DND-41 (cell line): ENCODE results near the gene CTBP1.

Experiments
- EZH2 ChIP-seq: IDR thresholded peaks from 3 replicates; pipeline ENCODE4 v1.6.1; 2012; ENCODE audit warnings: borderline replicate concordance, low read depth, mild to moderate bottlenecking, moderate library complexity, low read length, inconsistent platforms; ENCODE audit not compliant: severe bottlenecking
- TF ChIP-seq, protein P1 (sequence below): IDR thresholded peaks from 2 replicates; pipeline ENCODE4 v1.5.1; 2012; ENCODE audit warnings: borderline replicate concordance, low read length, moderate library complexity, mild to moderate bottlenecking; ENCODE audit not compliant: poor library complexity, severe bottlenecking; ENCODE audit errors: extremely low read depth

DNA sequence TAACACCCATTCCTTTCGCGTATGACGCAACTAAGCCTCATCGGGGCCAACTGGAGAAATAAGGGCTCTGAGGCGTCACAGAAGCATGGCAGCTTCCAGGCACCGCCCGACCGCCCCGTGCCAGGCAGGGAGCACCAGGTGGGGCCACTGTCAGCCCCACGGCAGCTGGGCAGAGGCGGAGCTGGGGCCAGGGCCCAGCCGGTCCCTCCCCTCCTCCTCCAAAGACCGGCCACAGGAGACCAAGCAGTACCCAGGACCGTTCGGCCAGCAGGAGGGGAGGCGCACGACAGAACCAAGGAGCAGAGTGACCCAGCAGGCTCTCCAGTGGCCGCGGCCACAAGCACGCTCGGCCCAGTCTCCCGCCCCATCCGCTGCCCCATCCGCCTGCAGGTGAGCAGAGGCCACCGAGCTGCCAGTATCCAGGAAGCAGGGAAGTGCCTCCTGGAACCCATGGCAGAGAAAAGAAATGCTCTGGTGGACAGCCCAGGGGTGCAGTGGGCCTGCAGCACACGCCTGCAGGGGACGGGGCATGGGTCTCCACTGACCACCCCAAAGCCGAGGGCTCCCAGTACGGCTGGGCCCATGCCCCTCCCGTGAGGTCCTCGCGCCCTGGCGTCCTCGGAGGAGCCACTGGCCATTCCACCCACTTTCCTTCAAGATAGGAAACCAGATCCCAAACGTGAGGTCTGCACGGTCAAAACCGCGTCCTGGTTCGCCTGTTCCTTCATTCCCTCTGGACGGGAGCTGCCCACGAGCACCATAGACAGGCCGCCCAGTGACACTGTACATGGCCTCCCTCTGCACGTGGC, 9.6 kb downstream of the CTBP1 start:
- TF ChIP-seq, protein P1, sequence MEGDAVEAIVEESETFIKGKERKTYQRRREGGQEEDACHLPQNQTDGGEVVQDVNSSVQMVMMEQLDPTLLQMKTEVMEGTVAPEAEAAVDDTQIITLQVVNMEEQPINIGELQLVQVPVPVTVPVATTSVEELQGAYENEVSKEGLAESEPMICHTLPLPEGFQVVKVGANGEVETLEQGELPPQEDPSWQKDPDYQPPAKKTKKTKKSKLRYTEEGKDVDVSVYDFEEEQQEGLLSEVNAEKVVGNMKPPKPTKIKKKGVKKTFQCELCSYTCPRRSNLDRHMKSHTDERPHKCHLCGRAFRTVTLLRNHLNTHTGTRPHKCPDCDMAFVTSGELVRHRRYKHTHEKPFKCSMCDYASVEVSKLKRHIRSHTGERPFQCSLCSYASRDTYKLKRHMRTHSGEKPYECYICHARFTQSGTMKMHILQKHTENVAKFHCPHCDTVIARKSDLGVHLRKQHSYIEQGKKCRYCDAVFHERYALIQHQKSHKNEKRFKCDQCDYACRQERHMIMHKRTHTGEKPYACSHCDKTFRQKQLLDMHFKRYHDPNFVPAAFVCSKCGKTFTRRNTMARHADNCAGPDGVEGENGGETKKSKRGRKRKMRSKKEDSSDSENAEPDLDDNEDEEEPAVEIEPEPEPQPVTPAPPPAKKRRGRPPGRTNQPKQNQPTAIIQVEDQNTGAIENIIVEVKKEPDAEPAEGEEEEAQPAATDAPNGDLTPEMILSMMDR = no peak
- TF ChIP-seq EZH2 = no peak
